Measurements from ENCODE around the gene HDAC2. TPM values are rescaled to one million over a fixed set of nuclear protein-coding genes. Genes with fewer than 3 reads are reported as not detected.

Gene HDAC2
- total RNA-seq, 1 donor from 2014 or later = 99.8 TPM

GRCh38 chr6:113980937-113981554 is 10.1 kb upstream of the HDAC2 start:
- TF ChIP-seq CTCF (IDR thresholded peaks at IDR 0.05; ENCODE audit: insufficient read depth, low read length, severe bottlenecking) = peak; percentile 58
- no peak overlapping the region for H3K4me3 ChIP-seq (ENCODE audit: low read depth, low read length)
- no peaks in the 10 kb centered on the region for H3K36me3 ChIP-seq (ENCODE audit: control insufficient read depth, insufficient read depth, low read length)
- no peaks in the 10 kb centered on the region for H3K27me3 ChIP-seq (ENCODE audit: control insufficient read depth, insufficient read depth, low read length)
- no peak for DNase-seq (ENCODE audit: low read depth)
- FAIRE-seq = no peak

- Histone ChIP-seq H3K27me3 (ENCODE audit: control insufficient read depth, insufficient read depth, low read length) (no peaks in the 10 kb centered on the region), H3K4me3 (ENCODE audit: low read depth, low read length) (no peak overlapping the region), H3K36me3 (ENCODE audit: control insufficient read depth, insufficient read depth, low read length) (no peaks in the 10 kb centered on the region)
- no peak for TF ChIP-seq CTCF (IDR thresholded peaks at IDR 0.05; ENCODE audit: insufficient read depth, low read length, severe bottlenecking)
- FAIRE-seq = no peak
- no peak for DNase-seq (ENCODE audit: low read depth)
These were observed 9.0 kb upstream of the HDAC2 start for GRCh38 chr6:113979937-113980336.

- no peaks in the 10 kb centered on the region for H3K36me3 ChIP-seq (ENCODE audit: control insufficient read depth, insufficient read depth, low read length)
- no peaks in the 10 kb centered on the region for H3K27me3 ChIP-seq (ENCODE audit: control insufficient read depth, insufficient read depth, low read length)
- FAIRE-seq (no peak), DNase-seq (ENCODE audit: low read depth) (no peak)
- TF ChIP-seq CTCF (IDR thresholded peaks at IDR 0.05; ENCODE audit: insufficient read depth, low read length, severe bottlenecking) = no peak
- H3K4me3 ChIP-seq (ENCODE audit: low read depth, low read length) = no peak overlapping the region
These were observed 7.2 kb upstream of the HDAC2 start for GRCh38 chr6:113978084-113978675.

- DNase-seq (ENCODE audit: low read depth) (no peak), FAIRE-seq (no peak)
- no peak for TF ChIP-seq CTCF (IDR thresholded peaks at IDR 0.05; ENCODE audit: insufficient read depth, low read length, severe bottlenecking)
These were observed 5.9 kb upstream of the HDAC2 start for GRCh38 chr6:113976806-113977205.

GRCh38 chr6:113971741-113972140 is 793 bp upstream of the HDAC2 start:
- no peaks in the 10 kb centered on the region for H3K27me3 ChIP-seq (ENCODE audit: control insufficient read depth, insufficient read depth, low read length)
- no peak for TF ChIP-seq CTCF (IDR thresholded peaks at IDR 0.05; ENCODE audit: insufficient read depth, low read length, severe bottlenecking)
- H3K36me3 ChIP-seq (ENCODE audit: control insufficient read depth, insufficient read depth, low read length) = no peaks in the 10 kb centered on the region
- peak overlapping the region; percentile 91 for H3K4me3 ChIP-seq (ENCODE audit: low read depth, low read length)
- FAIRE-seq = no peak
- peak; percentile 10 for DNase-seq (ENCODE audit: low read depth)

More at GRCh38 chr6:113976806-113977205, 5.9 kb upstream of the HDAC2 start:
- Histone ChIP-seq H3K27me3 (ENCODE audit: control insufficient read depth, insufficient read depth, low read length) (no peaks in the 10 kb centered on the region), H3K36me3 (ENCODE audit: control insufficient read depth, insufficient read depth, low read length) (no peaks in the 10 kb centered on the region), H3K4me3 (ENCODE audit: low read depth, low read length) (no peak overlapping the region)
